IPS-20b (cell line): ENCODE measurements around the gene KRTAP9-2.
"Not testable (repeated sequence)": the region's sequence is repeated elsewhere in the genome, so short reads cannot be mapped to it uniquely, and the experiment has no call there.

Source experiments
- H3K27ac ChIP-seq: one replicate; pipeline ENCODE4 v1.5.1; 2013; ENCODE audit warnings: low read length
- H3K27me3 ChIP-seq: 2 replicates; pipeline ENCODE4 v1.6.1; 2013; ENCODE audit warnings: mild to moderate bottlenecking, low read length, inconsistent platforms; ENCODE audit not compliant: insufficient read depth
- H3K36me3 ChIP-seq: 2 replicates; pipeline ENCODE4 v1.6.1; 2013; ENCODE audit warnings: low read depth, mild to moderate bottlenecking, inconsistent platforms, low read length, moderate library complexity; ENCODE audit not compliant: insufficient read depth
- H3K4me1 ChIP-seq: 2 replicates; pipeline ENCODE4 v1.6.1; 2013; ENCODE audit warnings: mild to moderate bottlenecking, control low read depth, inconsistent platforms, low read length, moderate library complexity; ENCODE audit not compliant: insufficient read depth
- H3K4me3 ChIP-seq: 2 replicates; pipeline ENCODE4 v1.5.1; 2013; ENCODE audit warnings: mild to moderate bottlenecking, low read length, inconsistent platforms
- H3K9ac ChIP-seq: 2 replicates; pipeline ENCODE4 v1.6.1; 2013; ENCODE audit warnings: low read depth, mild to moderate bottlenecking, inconsistent platforms, low read length, moderate library complexity
- H3K9me3 ChIP-seq: 2 replicates; pipeline ENCODE4 v1.6.1; 2013; ENCODE audit warnings: mild to moderate bottlenecking, low read depth, low read length, inconsistent platforms; ENCODE audit not compliant: insufficient read depth

KRTAP9-2 gene

GRCh38 chr17:41246995-41247787, 20.7 kb downstream of the KRTAP9-2 start:
- H3K27me3 ChIP-seq, H3K4me1 ChIP-seq, H3K27ac ChIP-seq, H3K9me3 ChIP-seq, H3K9ac ChIP-seq, H3K36me3 ChIP-seq, H3K4me3 ChIP-seq: not testable (repeated sequence)

GRCh38 chr17:41249637-41250240, 23.3 kb downstream of the KRTAP9-2 start, which contains the start of gene KRTAP9-4:
TSS of gene KRTAP9-4 (plus strand) at chr17:41249687. CDS start at chr17:41249721, 34 bp downstream.
- not testable (repeated sequence) for H3K27ac ChIP-seq, H3K4me3 ChIP-seq, H3K9me3 ChIP-seq, H3K9ac ChIP-seq, H3K4me1 ChIP-seq, H3K27me3 ChIP-seq, H3K36me3 ChIP-seq

- Histone ChIP-seq H3K4me1 (no peaks in the 10 kb centered on the region), H3K27me3 (peaks cover 4% of the 10 kb centered on the region; the same call in 1 of the 2 replicates), H3K9ac (no peak overlapping the region), H3K27ac (no peak overlapping the region), H3K36me3 (no peaks in the 10 kb centered on the region), H3K4me3 (no peak overlapping the region), H3K9me3 (no peaks in the 10 kb centered on the region)
Observed at GRCh38 chr17:41251261-41251660, 24.8 kb downstream of the KRTAP9-2 start.

GRCh38 chr17:41254861-41255260, 28.4 kb downstream of the KRTAP9-2 start:
- no peak overlapping the region for H3K9ac ChIP-seq
- no peaks in the 10 kb centered on the region for H3K9me3 ChIP-seq
- H3K27me3 ChIP-seq = peaks cover 3% of the 10 kb centered on the region; the same call in 1 of the 2 replicates
- no peak overlapping the region for H3K27ac ChIP-seq
- no peaks in the 10 kb centered on the region for H3K36me3 ChIP-seq
- no peak overlapping the region for H3K4me3 ChIP-seq
- no peaks in the 10 kb centered on the region for H3K4me1 ChIP-seq

- H3K9ac ChIP-seq, H3K4me3 ChIP-seq, H3K36me3 ChIP-seq, H3K27me3 ChIP-seq, H3K9me3 ChIP-seq, H3K4me1 ChIP-seq, H3K27ac ChIP-seq: not testable (repeated sequence)
Observed at GRCh38 chr17:41255381-41256290, 29.2 kb downstream of the KRTAP9-2 start, which contains the start of gene KRTAP9-9. TSS of gene KRTAP9-9 (plus strand) at chr17:41255384.

- Histone ChIP-seq H3K27me3 (peaks cover 3% of the 10 kb centered on the region; the same call in 1 of the 2 replicates), H3K9me3 (no peaks in the 10 kb centered on the region), H3K36me3 (no peaks in the 10 kb centered on the region), H3K27ac (no peak overlapping the region), H3K9ac (no peak overlapping the region), H3K4me1 (no peaks in the 10 kb centered on the region), H3K4me3 (no peak overlapping the region)
Observed at GRCh38 chr17:41256291-41256685, 29.8 kb downstream of the KRTAP9-2 start.

- Histone ChIP-seq H3K27ac (no peak overlapping the region), H3K9ac (no peak overlapping the region), H3K36me3 (no peaks in the 10 kb centered on the region), H3K4me1 (no peaks in the 10 kb centered on the region), H3K4me3 (no peak overlapping the region), H3K27me3 (peaks cover 3% of the 10 kb centered on the region; the same call in 1 of the 2 replicates), H3K9me3 (no peaks in the 10 kb centered on the region)
Observed at GRCh38 chr17:41258406-41258805, 32.0 kb downstream of the KRTAP9-2 start.

- no peak overlapping the region for H3K4me3 ChIP-seq
- H3K4me1 ChIP-seq = no peaks in the 10 kb centered on the region
- H3K9ac ChIP-seq = no peak overlapping the region
- H3K9me3 ChIP-seq = no peaks in the 10 kb centered on the region
- no peak overlapping the region for H3K27ac ChIP-seq
- H3K36me3 ChIP-seq = no peaks in the 10 kb centered on the region
- no peaks in the 10 kb centered on the region; the same call in 1 of the 2 replicates for H3K27me3 ChIP-seq
Observed at GRCh38 chr17:41263212-41263611, 36.8 kb downstream of the KRTAP9-2 start.

- H3K4me1 ChIP-seq = no peaks in the 10 kb centered on the region
- no peak overlapping the region for H3K9ac ChIP-seq
- no peak overlapping the region for H3K27ac ChIP-seq
- no peaks in the 10 kb centered on the region for H3K9me3 ChIP-seq
- H3K4me3 ChIP-seq = no peak overlapping the region
- H3K36me3 ChIP-seq = no peaks in the 10 kb centered on the region
- no peaks in the 10 kb centered on the region; the same call in 1 of the 2 replicates for H3K27me3 ChIP-seq
Observed at GRCh38 chr17:41264599-41264998, 38.2 kb downstream of the KRTAP9-2 start.

GRCh38 chr17:41265078-41265477, 38.6 kb downstream of the KRTAP9-2 start, which contains the start of gene KRTAP9-6:
TSS of gene KRTAP9-6 (plus strand) at chr17:41265378. CDS start at chr17:41265378, 0 bp downstream.
- H3K4me1 ChIP-seq = no peaks in the 10 kb centered on the region
- no peak within 1 kb of the TSS for H3K4me3 ChIP-seq
- H3K27ac ChIP-seq = no peak within 1 kb of the TSS
- no peaks in the 10 kb centered on the region for H3K9me3 ChIP-seq
- no peaks in the 10 kb centered on the region; the same call in 1 of the 2 replicates for H3K27me3 ChIP-seq
- H3K36me3 ChIP-seq = no peaks in the 10 kb centered on the region
- no peak within 1 kb of the TSS for H3K9ac ChIP-seq

- H3K9me3 ChIP-seq = no peaks in the 10 kb centered on the region
- H3K9ac ChIP-seq = no peak overlapping the region
- no peaks in the 10 kb centered on the region for H3K4me1 ChIP-seq
- no peak overlapping the region for H3K4me3 ChIP-seq
- no peaks in the 10 kb centered on the region; the same call in 1 of the 2 replicates for H3K27me3 ChIP-seq
- no peaks in the 10 kb centered on the region for H3K36me3 ChIP-seq
- H3K27ac ChIP-seq = no peak overlapping the region
Observed at GRCh38 chr17:41267711-41268110, 41.3 kb downstream of the KRTAP9-2 start.
